H9 (cell line): ENCODE results near the gene SMIM9. TPM values are rescaled to one million over a fixed set of nuclear protein-coding genes. Genes with fewer than 3 reads are reported as not detected.

Experiments
- DNase-seq: peaks from one replicate; pipeline ENCODE4 v3.0.0-alpha.2; 2017
- H2AFZ ChIP-seq: one replicate; pipeline ENCODE4 v1.6.1; 2013; ENCODE audit warnings: mild to moderate bottlenecking, low read length, control low read depth, moderate library complexity
- H2AK5ac ChIP-seq: 2 replicates; pipeline ENCODE4 v1.6.1; 2013; ENCODE audit warnings: low read length, control low read depth, mixed read lengths; ENCODE audit not compliant: insufficient read length
- H2BK120ac ChIP-seq: one replicate; pipeline ENCODE4 v1.6.1; 2013; ENCODE audit warnings: low read depth, mild to moderate bottlenecking, low read length, control low read depth, inconsistent platforms; ENCODE audit not compliant: poor library complexity, severe bottlenecking
- H2BK12ac ChIP-seq: 2 replicates; pipeline ENCODE4 v1.6.1; 2013; ENCODE audit warnings: low read length, control low read depth, mixed read lengths, low read depth; ENCODE audit not compliant: insufficient read length
- H2BK15ac ChIP-seq: 2 replicates; pipeline ENCODE4 v1.6.1; 2013; ENCODE audit warnings: low read depth, low read length, control low read depth
- H2BK20ac ChIP-seq: one replicate; pipeline ENCODE4 v1.6.1; 2013; ENCODE audit warnings: low read depth, mild to moderate bottlenecking, low read length, control low read depth, inconsistent platforms; ENCODE audit not compliant: poor library complexity, severe bottlenecking
- H2BK5ac ChIP-seq: 2 replicates; pipeline ENCODE4 v1.6.1; 2013; ENCODE audit warnings: low read length, control low read depth, mixed read lengths; ENCODE audit not compliant: insufficient read length
- H3K14ac ChIP-seq: 2 replicates; pipeline ENCODE4 v1.6.1; 2013; ENCODE audit warnings: low read length, control low read depth; ENCODE audit not compliant: insufficient read depth
- H3K18ac ChIP-seq: 2 replicates; pipeline ENCODE4 v1.6.1; 2013; ENCODE audit warnings: low read depth, mild to moderate bottlenecking, mixed read lengths, low read length, control low read depth; ENCODE audit not compliant: insufficient read length
- H3K23ac ChIP-seq: 2 replicates; pipeline ENCODE4 v1.6.1; 2013; ENCODE audit warnings: low read length, control low read depth, mixed read lengths, low read depth; ENCODE audit not compliant: insufficient read length
- H3K23me2 ChIP-seq: 2 replicates; pipeline ENCODE4 v1.6.1; 2013; ENCODE audit warnings: low read depth, mild to moderate bottlenecking, mixed read lengths, low read length, control low read depth; ENCODE audit not compliant: insufficient read length, poor library complexity, severe bottlenecking
- H3K27ac ChIP-seq: 2 replicates; pipeline ENCODE4 v1.5.1; 2013; ENCODE audit warnings: low read length, control low read depth, mixed read lengths, low read depth; ENCODE audit not compliant: insufficient read length
- H3K27me3 ChIP-seq: 2 replicates; pipeline ENCODE4 v1.6.1; 2013; ENCODE audit warnings: low read length, control low read depth, inconsistent platforms; ENCODE audit not compliant: insufficient read depth
- H3K4ac ChIP-seq: 2 replicates; pipeline ENCODE4 v1.6.1; 2013; ENCODE audit warnings: low read depth, mild to moderate bottlenecking, control low read depth, inconsistent platforms, low read length, moderate library complexity
- H3K4me1 ChIP-seq: 2 replicates; pipeline ENCODE4 v1.6.1; 2013; ENCODE audit warnings: low read length, control low read depth, inconsistent platforms; ENCODE audit not compliant: insufficient read depth
- H3K4me2 ChIP-seq: 2 replicates; pipeline ENCODE4 v1.6.1; 2013; ENCODE audit warnings: low read length, control low read depth, mixed read lengths; ENCODE audit not compliant: insufficient read length, insufficient read depth
- H3K56ac ChIP-seq: 2 replicates; pipeline ENCODE4 v1.6.1; 2013; ENCODE audit warnings: low read depth, mild to moderate bottlenecking, mixed read lengths, low read length, control low read depth; ENCODE audit not compliant: insufficient read length
- H3K79me1 ChIP-seq: 2 replicates; pipeline ENCODE4 v1.6.1; 2013; ENCODE audit warnings: low read depth, mild to moderate bottlenecking, moderate library complexity, low read length, control low read depth, inconsistent platforms; ENCODE audit not compliant: insufficient read depth, poor library complexity, severe bottlenecking
- H3K79me2 ChIP-seq: 2 replicates; pipeline ENCODE4 v1.6.1; 2013; ENCODE audit warnings: low read length, control low read depth, inconsistent platforms; ENCODE audit not compliant: insufficient read depth
- H3K9ac ChIP-seq: 2 replicates; pipeline ENCODE4 v1.6.1; 2013; ENCODE audit warnings: low read length, control low read depth, mixed read lengths; ENCODE audit not compliant: insufficient read length; ENCODE audit errors: extremely low read depth
- H3K9me3 ChIP-seq: one replicate; pipeline ENCODE4 v1.6.1; 2013; ENCODE audit warnings: low read depth, low read length, inconsistent platforms; ENCODE audit not compliant: control insufficient read depth
- H3T11ph ChIP-seq: one replicate; pipeline ENCODE4 v1.6.1; 2013; ENCODE audit warnings: mild to moderate bottlenecking, low read length, control low read depth, inconsistent platforms
- H4K20me1 ChIP-seq: one replicate; pipeline ENCODE4 v1.6.1; 2013; ENCODE audit not compliant: control insufficient read depth, insufficient read length, insufficient read depth
- H4K5ac ChIP-seq: 2 replicates; pipeline ENCODE4 v1.6.1; 2013; ENCODE audit warnings: low read depth, mild to moderate bottlenecking, mixed read lengths, low read length, control low read depth; ENCODE audit not compliant: insufficient read length
- H4K8ac ChIP-seq: replicated peaks from 2 replicates; pipeline ENCODE4 v1.6.1; 2013; ENCODE audit warnings: low read length, control low read depth, mixed read lengths, low read depth; ENCODE audit not compliant: insufficient read length
- H4K91ac ChIP-seq: 2 replicates; pipeline ENCODE4 v1.6.1; 2013; ENCODE audit warnings: low read depth, mild to moderate bottlenecking, moderate library complexity, mixed read lengths, low read length, control low read depth; ENCODE audit not compliant: insufficient read length
- H3K27ac Mint-ChIP-seq, 3 experiments: 2 replicates in 2 of 3; 3 replicates in 1 of 3; pipeline ENCODE4 v1.8.0; 2020 to 2021; ENCODE audit warnings: mixed read lengths in 3 of 3, mild to moderate bottlenecking in 1 of 3, moderate library complexity in 1 of 3
- H3K27me3 Mint-ChIP-seq: 2 replicates; pipeline ENCODE4 v1.8.0; 2021; ENCODE audit warnings: low read depth, mild to moderate bottlenecking, moderate library complexity, mixed read lengths
- H3K36me3 Mint-ChIP-seq, 3 experiments: 2 replicates in 2 of 3; 3 replicates in 1 of 3; pipeline ENCODE4 v1.8.0; 2020 to 2021; ENCODE audit warnings: low read depth in 3 of 3, mixed read lengths in 3 of 3; ENCODE audit not compliant: insufficient read depth in 1 of 3
- H3K4me1 Mint-ChIP-seq, 2 experiments: 2 replicates each; pipeline ENCODE4 v1.8.0; 2020; ENCODE audit warnings: mixed read lengths in 2 of 2
- H3K4me3 Mint-ChIP-seq, 2 experiments: 2 replicates in 1 of 2; 3 replicates in 1 of 2; pipeline ENCODE4 v1.8.0; 2020 to 2021; ENCODE audit warnings: mild to moderate bottlenecking in 2 of 2, mixed read lengths in 2 of 2, moderate library complexity in 1 of 2
- H3K9me3 Mint-ChIP-seq, 2 experiments: 2 replicates in 1 of 2; 3 replicates in 1 of 2; pipeline ENCODE4 v1.8.0; 2020; ENCODE audit warnings: mild to moderate bottlenecking in 2 of 2, mixed read lengths in 2 of 2, moderate library complexity in 1 of 2
- WGBS: extraction: QIAGEN DNeasy Blood & Tissue Kit; methylation state at CpG from one replicate; pipeline ENCODE4 v1.1.7; 2013; ENCODE audit warnings: missing lambda C conversion rate, low lambda C conversion rate, mixed read lengths; ENCODE audit not compliant: insufficient read length; ENCODE audit errors: extremely low coverage; 5-methylcytosine and 5-hydroxymethylcytosine counted together
- total RNA-seq: library from RNA; stranded (reverse); gene quantifications from 2 replicates; pipeline ENCODE4 v1.2.1, GENCODE V29; 2021
- TF ChIP-seq, protein P1 (sequence below): fragments of 200-600 bp; sonication (generic); conservative IDR thresholded peaks from 3 replicates; pipeline ENCODE4 v1.8.0; 2021; ENCODE audit warnings: antibody characterized with exemption, mild to moderate bottlenecking

Gene SMIM9
- total RNA-seq, 1 experiment from 2014 or later = not detected

DNA sequence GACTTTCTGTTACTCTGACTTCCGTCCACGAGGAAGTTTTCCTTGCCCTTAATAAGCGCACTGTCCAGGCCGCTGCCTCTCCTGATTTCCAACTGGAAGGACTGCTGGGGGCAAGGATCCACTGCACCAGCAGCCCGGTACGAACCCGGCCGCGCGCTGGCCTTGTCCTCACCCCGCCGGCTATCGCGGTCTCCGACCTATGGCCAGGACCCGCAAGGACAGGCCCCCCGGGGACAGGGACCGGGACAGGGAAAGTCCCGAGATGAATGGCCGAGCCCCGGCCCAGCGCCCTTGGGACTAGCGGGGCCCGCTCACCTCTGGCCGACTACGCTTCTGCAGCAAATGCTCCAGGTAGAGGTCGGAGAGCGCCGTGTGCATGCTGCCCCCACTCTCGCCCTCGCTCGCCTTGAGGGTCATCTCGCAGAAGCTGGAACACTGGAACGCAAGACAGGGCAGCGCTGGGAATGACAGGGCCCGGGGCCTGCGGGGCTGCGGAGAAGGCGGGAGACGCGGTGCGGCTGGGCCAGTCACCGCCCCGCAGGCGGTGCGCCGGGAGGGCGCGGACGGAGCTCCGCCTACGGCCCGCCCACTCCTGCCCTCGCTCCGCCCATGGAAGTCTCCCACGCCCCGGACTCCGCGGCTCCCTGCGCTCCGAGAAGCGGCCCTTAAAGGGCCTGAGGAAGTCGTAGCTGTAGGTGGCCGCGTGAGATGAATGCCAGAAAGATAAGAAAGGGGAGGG lies 29.3 kb downstream of the SMIM9 start, which contains the start of gene MPP1:
TSS of gene MPP1 (minus strand) at position 529 of the 739 bp plus-strand sequence. CDS start at position 417, 112 bp downstream.
- H3K79me1 ChIP-seq = no peaks in the 10 kb centered on the region
- H4K20me1 ChIP-seq = no peaks in the 10 kb centered on the region
- H3K9me3 Mint-ChIP-seq = peaks cover 73% of the 10 kb centered on the region in 2 experiments
- peaks cover 29% of the 10 kb centered on the region for H3K27me3 Mint-ChIP-seq
- peaks cover 5 to 15% (median 14%) of the 10 kb centered on the region in 3 experiments; a peak in 6 of 7 replicates for H3K36me3 Mint-ChIP-seq
- peaks cover 5% of the 10 kb centered on the region; the same call in 1 of the 2 replicates for H3K27me3 ChIP-seq
- no peak within 1 kb of the TSS for H3T11ph ChIP-seq
- H3K56ac ChIP-seq = no peak within 1 kb of the TSS
- H2BK20ac ChIP-seq = no peak within 1 kb of the TSS
- H3K18ac ChIP-seq = no peak within 1 kb of the TSS
- H2BK5ac ChIP-seq = no peak within 1 kb of the TSS
- H3K9ac ChIP-seq = peak within 1 kb of the TSS; percentile 70
- peak within 1 kb of the TSS; percentile 38 for H3K4me2 ChIP-seq
- peak within 1 kb of the TSS; percentile 68 to 79 for H3K4me3 Mint-ChIP-seq
- H3K4me1 Mint-ChIP-seq = peaks cover 9 to 23% of the 10 kb centered on the region in 2 experiments
- no peak within 1 kb of the TSS for H4K8ac ChIP-seq
- no peak within 1 kb of the TSS for H2AK5ac ChIP-seq
- no peaks in the 10 kb centered on the region for H3K79me2 ChIP-seq
- WGBS = no CpG with 5 or more reads among the region's 65 CpGs
- H3K9me3 ChIP-seq = peaks cover 27% of the 10 kb centered on the region
- H3K23me2 ChIP-seq = peaks cover 5% of the 10 kb centered on the region
- H4K91ac ChIP-seq = no peak within 1 kb of the TSS
- H3K23ac ChIP-seq = no peak within 1 kb of the TSS
- DNase-seq = peak; percentile 74
- no peak within 1 kb of the TSS; the same call in 1 of the 2 replicates for H2BK15ac ChIP-seq
- H4K5ac ChIP-seq = no peak within 1 kb of the TSS
- peaks cover 3% of the 10 kb centered on the region; the same call in 1 of the 2 replicates for H3K4me1 ChIP-seq
- no peak within 1 kb of the TSS for H3K4ac ChIP-seq
- no peak within 1 kb of the TSS for H2AFZ ChIP-seq
- H3K27ac Mint-ChIP-seq = no peak within 1 kb of the TSS
- no peak within 1 kb of the TSS; the same call in 1 of the 2 replicates for H3K14ac ChIP-seq
- TF ChIP-seq, protein P1, sequence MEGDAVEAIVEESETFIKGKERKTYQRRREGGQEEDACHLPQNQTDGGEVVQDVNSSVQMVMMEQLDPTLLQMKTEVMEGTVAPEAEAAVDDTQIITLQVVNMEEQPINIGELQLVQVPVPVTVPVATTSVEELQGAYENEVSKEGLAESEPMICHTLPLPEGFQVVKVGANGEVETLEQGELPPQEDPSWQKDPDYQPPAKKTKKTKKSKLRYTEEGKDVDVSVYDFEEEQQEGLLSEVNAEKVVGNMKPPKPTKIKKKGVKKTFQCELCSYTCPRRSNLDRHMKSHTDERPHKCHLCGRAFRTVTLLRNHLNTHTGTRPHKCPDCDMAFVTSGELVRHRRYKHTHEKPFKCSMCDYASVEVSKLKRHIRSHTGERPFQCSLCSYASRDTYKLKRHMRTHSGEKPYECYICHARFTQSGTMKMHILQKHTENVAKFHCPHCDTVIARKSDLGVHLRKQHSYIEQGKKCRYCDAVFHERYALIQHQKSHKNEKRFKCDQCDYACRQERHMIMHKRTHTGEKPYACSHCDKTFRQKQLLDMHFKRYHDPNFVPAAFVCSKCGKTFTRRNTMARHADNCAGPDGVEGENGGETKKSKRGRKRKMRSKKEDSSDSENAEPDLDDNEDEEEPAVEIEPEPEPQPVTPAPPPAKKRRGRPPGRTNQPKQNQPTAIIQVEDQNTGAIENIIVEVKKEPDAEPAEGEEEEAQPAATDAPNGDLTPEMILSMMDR = no peak
- no peak within 1 kb of the TSS for H3K27ac ChIP-seq
- no peak within 1 kb of the TSS for H2BK120ac ChIP-seq
- no peak within 1 kb of the TSS for H2BK12ac ChIP-seq
